AG10803 (cell line): ENCODE measurements around the gene TARS2.
A peak's percentile ranks its signal among the peaks of the same experiment; 100 is the strongest.

Experiments
- DNase-seq: peaks from one replicate; pipeline ENCODE4 v3.0.0; 2010; ENCODE audit warnings: low read depth
- H3K4me3 ChIP-seq: 2 replicates; pipeline ENCODE4 v1.5.1; 2011; ENCODE audit warnings: mild to moderate bottlenecking, low read length, control low read depth
- TF ChIP-seq, protein P1 (sequence below): conservative IDR thresholded peaks from 2 replicates; pipeline ENCODE4 v1.5.1; 2011; ENCODE audit warnings: mild to moderate bottlenecking, low read length, control low read depth, inconsistent platforms

TARS2 gene

DNA sequence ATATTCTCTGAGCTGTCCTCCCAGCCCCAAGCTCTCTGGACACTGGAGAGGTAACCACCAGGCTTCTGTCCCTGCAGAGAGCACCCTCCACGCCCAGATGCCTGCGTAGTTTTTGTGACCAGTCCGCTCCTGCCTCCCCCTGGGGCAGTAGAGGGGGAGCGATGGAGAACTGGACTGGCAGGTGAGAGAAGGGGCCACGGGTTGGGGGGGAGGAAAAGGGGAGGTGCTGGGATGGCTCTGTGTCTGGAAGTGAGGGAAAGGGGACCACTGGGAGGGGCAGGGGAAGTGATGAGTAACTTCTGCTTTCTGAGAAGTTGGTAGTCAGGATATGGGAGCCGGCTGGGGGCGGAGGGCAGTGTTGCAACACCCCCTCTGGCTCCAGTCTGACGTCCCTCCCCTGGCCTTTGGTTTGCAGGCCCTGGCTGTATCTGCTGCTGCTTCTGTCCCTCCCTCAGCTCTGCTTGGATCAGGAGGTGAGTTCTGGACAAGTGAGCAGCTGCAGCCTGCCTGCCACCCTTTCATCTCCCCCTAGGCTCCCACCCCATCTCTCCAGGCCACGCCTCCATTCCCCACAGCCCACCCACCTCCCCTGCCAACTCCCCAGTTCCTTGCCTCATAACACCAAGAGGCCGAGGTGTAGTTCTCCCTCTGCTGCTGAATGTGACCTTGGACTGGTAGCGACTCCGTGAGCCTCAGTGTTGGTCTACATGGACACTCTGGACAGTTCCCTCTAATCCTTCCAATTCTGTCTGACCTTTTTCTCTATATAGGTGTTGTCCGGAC, 65.1 kb downstream of the TARS2 start:
- peak; percentile 88 for DNase-seq
- no peak overlapping the region; the same call in 1 of the 2 replicates for H3K4me3 ChIP-seq
- TF ChIP-seq, protein P1, sequence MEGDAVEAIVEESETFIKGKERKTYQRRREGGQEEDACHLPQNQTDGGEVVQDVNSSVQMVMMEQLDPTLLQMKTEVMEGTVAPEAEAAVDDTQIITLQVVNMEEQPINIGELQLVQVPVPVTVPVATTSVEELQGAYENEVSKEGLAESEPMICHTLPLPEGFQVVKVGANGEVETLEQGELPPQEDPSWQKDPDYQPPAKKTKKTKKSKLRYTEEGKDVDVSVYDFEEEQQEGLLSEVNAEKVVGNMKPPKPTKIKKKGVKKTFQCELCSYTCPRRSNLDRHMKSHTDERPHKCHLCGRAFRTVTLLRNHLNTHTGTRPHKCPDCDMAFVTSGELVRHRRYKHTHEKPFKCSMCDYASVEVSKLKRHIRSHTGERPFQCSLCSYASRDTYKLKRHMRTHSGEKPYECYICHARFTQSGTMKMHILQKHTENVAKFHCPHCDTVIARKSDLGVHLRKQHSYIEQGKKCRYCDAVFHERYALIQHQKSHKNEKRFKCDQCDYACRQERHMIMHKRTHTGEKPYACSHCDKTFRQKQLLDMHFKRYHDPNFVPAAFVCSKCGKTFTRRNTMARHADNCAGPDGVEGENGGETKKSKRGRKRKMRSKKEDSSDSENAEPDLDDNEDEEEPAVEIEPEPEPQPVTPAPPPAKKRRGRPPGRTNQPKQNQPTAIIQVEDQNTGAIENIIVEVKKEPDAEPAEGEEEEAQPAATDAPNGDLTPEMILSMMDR = no peak; the same call in 1 of the 2 replicates

DNA sequence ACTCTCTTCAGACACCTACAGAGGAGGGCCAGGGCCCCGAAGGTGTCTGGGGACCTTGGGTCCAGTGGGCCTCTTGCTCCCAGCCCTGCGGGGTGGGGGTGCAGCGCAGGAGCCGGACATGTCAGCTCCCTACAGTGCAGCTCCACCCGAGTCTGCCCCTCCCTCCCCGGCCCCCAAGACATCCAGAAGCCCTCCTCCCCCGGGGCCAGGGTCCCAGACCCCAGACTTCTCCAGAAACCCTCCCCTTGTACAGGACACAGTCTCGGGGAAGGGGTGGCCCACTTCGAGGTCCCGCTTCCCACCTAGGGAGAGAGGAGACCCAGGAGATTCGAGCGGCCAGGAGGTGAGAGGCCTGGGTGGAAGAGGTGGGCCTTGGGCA, 65.7 kb downstream of the TARS2 start:
- no peak for DNase-seq
- TF ChIP-seq, protein P1 = no peak
- H3K4me3 ChIP-seq = no peak overlapping the region

DNA sequence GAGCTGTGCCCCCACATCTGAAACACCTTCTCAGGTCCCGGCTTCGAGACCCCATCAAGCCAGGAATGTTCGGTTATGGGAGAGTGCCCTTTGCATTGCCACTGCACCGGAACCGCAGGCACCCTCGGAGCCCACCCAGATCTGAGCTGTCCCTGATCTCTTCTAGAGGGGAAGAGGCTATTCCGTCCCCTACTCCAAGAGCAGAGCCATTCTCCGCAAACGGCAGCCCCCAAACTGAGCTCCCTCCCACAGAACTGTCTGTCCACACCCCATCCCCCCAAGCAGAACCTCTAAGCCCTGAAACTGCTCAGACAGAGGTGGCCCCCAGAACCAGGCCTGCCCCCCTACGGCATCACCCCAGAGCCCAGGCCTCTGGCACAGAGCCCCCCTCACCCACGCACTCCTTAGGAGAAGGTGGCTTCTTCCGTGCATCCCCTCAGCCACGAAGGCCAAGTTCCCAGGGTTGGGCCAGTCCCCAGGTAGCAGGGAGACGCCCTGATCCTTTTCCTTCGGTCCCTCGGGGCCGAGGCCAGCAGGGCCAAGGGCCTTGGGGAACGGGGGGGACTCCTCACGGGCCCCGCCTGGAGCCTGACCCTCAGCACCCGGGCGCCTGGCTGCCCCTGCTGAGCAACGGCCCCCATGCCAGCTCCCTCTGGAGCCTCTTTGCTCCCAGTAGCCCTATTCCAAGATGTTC, 66.3 kb downstream of the TARS2 start:
- TF ChIP-seq, protein P1 = no peak
- no peak for DNase-seq
- H3K4me3 ChIP-seq = no peak overlapping the region

DNA sequence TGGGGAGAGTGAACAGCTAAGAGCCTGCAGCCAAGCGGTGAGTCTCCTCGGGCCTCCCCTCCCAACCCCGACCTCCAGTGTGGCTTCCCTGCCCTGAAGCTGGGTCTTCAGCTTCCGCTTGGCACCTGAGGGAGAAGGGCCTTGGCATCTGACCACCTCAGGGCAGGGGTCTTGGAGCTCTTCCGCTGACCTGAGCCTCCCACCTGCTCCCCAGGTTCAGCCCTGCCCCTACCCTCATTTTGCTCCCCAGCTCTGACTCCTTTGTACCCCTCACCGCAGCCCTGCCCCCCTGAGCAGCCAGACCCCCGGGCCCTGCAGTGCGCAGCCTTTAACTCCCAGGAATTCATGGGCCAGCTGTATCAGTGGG, 66.8 kb downstream of the TARS2 start:
- DNase-seq = no peak
- TF ChIP-seq, protein P1 = no peak
- H3K4me3 ChIP-seq = no peak overlapping the region

DNA sequence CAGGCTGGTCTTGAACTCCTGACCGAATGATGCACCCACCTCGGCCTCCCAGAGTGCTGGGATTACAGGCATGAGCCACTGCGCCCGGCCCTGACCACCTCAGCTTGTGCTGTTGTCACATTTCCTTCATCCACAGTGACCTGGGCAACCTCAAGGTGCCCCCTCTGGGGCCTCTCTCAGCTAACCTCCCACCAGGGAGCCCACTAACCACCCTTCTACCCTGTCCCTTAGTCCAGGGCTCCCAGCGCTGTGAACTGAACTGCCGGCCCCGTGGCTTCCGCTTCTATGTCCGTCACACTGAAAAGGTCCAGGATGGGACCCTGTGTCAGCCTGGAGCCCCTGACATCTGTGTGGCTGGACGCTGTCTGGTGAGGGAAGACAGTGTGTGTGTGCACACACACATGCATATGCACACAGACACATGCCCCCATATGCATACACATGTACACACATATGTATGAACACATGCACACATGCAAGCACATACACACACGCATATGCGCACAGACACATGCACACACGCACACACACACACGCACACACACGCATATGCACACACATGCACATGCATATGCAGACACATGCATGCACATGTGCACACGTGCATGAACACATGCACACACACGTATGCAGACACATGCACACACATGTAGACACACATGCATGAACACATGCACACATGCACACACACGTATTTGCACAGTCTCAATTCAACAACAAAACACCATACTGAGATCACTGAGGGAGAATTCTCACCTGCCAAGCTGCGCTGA, 68.2 kb downstream of the TARS2 start:
- TF ChIP-seq, protein P1 = no peak
- no peak overlapping the region for H3K4me3 ChIP-seq
- no peak for DNase-seq

DNA sequence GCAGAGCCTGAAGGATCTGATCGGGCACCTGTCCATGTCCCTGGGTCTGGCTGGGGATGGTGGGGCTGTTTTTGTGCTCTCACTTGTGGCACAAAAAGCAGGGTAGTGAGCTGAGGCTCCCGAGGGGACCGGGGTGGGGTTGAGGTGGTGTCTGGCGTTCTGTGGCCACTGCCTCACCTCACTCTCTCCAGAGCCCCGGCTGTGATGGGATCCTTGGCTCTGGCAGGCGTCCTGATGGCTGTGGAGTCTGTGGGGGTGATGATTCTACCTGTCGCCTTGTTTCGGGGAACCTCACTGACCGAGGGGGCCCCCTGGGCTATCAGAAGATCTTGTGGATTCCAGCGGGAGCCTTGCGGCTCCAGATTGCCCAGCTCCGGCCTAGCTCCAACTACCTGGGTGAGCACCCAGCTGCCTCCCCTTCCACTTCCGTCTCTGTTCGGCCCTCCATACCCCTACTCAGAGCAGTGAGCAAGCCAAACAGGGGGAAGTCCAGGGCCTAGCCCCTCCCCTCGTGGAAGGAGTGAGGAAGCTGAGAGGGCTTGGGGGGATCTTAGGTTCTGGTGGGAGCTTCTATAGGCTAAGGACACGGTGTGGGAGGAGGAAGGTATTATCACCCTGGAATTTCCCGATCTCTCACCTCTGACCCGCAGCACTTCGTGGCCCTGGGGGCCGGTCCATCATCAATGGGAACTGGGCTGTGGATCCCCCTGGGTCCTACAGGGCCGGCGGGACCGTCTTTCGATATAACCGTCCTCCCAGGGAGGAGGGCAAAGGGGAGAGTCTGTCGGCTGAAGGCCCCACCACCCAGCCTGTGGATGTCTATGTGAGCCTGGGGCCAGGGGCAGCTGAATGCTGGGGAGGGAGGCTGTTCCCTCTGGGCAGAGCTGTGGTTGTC, 69.0 kb downstream of the TARS2 start:
- TF ChIP-seq, protein P1 = no peak
- DNase-seq = no peak
- H3K4me3 ChIP-seq = no peak overlapping the region
